Measurements from ENCODE around the gene VASP. TPM values are rescaled to one million over a fixed set of nuclear protein-coding genes. Genes with fewer than 3 reads are reported as not detected.

Gene VASP
- total RNA-seq, 1 donor from 2014 or later, result 51.9 TPM

DNA sequence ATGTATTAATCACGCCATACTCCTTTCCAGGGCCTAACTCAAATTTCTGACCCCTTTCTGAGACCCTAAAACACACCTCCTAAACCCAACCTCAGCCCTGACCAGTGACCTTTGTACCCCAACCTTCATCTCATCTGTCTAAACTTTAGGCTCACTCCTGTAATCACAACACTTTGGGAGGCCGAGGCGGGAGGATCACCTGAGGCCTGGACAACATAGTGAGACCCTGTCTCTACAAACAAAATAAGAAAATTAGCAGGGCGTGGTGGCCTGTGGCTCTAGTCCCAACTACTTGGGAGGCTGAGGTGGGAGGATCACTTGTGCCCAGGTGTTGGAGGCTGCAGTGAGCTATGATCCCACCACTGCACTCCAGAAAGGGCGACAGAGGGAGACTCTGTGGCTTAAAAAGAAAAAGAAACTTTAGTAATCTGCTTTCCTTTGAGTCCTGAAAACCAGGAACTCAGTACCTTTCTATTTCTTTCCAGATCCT lies 15.1 kb upstream of the VASP start:
- Mint-ChIP-seq H3K27ac (peak overlapping the region; percentile 26), H3K4me3 (peak overlapping the region; percentile 88), H3K27me3 (peaks cover 17% of the 10 kb centered on the region), H3K4me1 (ENCODE audit: unreplicated experiment) (peaks cover 18% of the 10 kb centered on the region), H3K9me3 (no peaks in the 10 kb centered on the region), H3K36me3 (no peaks in the 10 kb centered on the region)
- TF ChIP-seq, protein P1, sequence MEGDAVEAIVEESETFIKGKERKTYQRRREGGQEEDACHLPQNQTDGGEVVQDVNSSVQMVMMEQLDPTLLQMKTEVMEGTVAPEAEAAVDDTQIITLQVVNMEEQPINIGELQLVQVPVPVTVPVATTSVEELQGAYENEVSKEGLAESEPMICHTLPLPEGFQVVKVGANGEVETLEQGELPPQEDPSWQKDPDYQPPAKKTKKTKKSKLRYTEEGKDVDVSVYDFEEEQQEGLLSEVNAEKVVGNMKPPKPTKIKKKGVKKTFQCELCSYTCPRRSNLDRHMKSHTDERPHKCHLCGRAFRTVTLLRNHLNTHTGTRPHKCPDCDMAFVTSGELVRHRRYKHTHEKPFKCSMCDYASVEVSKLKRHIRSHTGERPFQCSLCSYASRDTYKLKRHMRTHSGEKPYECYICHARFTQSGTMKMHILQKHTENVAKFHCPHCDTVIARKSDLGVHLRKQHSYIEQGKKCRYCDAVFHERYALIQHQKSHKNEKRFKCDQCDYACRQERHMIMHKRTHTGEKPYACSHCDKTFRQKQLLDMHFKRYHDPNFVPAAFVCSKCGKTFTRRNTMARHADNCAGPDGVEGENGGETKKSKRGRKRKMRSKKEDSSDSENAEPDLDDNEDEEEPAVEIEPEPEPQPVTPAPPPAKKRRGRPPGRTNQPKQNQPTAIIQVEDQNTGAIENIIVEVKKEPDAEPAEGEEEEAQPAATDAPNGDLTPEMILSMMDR (conservative IDR thresholded peaks at IDR 0.05), result no peak
- DNase-seq (ENCODE audit: extremely low spot score, unreplicated experiment), result no peak

DNA sequence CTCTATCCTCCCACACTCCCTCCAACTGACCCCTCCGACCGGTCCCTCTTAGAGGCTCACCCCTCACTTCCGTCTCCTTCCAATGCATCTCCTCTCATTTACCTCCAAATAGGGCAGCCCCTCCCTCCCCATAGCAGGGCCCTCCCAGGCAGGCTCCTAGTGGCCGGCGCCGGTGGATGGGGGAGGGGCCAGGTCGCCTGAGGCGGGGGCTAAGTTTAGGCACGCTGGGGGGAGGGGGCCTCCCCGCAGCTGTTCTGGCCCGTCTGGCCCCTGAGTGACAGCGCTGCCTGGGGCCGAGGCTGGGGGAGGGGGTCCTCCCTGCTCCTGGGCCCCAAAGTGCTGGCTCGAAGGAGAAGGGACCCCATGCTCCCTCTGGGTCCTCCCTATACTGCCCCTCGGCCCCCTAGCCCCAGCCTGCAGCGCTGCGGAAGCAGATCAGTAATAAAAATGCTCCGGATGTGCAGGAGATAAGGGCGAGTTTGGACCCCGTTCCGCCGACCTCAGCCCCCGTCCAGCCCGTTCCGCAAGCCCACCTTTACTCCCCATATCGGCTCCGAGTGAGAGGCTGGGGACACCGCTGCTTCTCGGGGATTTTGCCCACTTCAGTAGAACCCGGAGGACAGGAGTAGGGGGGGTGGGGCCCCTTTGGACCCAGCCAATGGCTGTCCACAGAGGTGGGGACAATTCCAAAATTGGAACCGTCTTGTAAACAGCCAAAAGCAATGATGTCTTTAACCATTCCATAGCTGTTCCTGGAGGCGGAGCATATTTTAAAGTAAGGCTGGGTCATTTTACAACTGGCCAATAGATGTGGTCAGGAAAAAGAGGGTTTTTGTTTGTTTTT lies 14.4 kb upstream of the VASP start:
- peaks cover 21% of the 10 kb centered on the region for H3K4me1 Mint-ChIP-seq (ENCODE audit: unreplicated experiment)
- peaks cover 24% of the 10 kb centered on the region for H3K27me3 Mint-ChIP-seq
- H3K9me3 Mint-ChIP-seq, result no peaks in the 10 kb centered on the region
- peak overlapping the region; percentile 60 for H3K27ac Mint-ChIP-seq
- no peak for DNase-seq (ENCODE audit: extremely low spot score, unreplicated experiment)
- TF ChIP-seq, protein P1 (conservative IDR thresholded peaks at IDR 0.05), result no peak
- no peaks in the 10 kb centered on the region for H3K36me3 Mint-ChIP-seq
- H3K4me3 Mint-ChIP-seq, result peak overlapping the region; percentile 88

DNA sequence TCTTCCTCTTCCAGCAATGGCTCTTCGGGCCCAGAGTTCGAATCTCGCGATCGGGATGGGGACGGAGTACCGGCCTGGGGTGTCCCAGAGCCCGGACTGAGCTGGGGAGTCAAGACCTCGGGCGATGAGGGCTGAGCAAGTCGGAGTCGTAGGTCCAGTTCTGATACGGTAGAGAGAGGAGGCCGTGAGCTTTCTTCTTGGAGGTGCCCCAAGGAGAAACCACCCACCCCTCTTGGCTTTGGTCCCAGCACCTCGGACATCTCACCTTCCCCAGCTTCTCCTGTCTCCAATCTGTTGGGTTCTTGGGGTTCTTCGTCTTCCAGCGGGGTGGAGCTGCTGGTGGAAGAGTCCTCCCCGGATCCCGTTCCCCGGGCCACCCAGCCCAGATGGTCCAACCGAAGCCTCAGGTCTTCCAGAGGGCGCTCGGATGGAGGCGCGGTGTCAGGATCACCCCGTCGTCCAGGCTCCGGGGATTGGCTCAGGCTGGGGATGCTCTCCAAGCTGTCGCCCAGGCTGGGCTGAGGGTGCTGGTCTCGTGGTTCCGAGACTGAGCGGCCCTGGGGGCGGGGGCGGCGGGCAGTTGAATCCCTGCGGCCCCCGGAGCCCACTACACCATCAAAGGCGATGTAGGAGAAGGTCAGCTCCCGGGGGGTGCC lies 12.9 kb upstream of the VASP start:
- DNase-seq (ENCODE audit: extremely low spot score, unreplicated experiment), result no peak
- Mint-ChIP-seq H3K4me1 (ENCODE audit: unreplicated experiment) (peaks cover 24% of the 10 kb centered on the region), H3K27ac (no peak overlapping the region), H3K4me3 (peak overlapping the region; percentile 49), H3K27me3 (peaks cover 34% of the 10 kb centered on the region), H3K36me3 (peaks cover 2% of the 10 kb centered on the region), H3K9me3 (no peaks in the 10 kb centered on the region)
- TF ChIP-seq, protein P1 (conservative IDR thresholded peaks at IDR 0.05), result no peak

DNA sequence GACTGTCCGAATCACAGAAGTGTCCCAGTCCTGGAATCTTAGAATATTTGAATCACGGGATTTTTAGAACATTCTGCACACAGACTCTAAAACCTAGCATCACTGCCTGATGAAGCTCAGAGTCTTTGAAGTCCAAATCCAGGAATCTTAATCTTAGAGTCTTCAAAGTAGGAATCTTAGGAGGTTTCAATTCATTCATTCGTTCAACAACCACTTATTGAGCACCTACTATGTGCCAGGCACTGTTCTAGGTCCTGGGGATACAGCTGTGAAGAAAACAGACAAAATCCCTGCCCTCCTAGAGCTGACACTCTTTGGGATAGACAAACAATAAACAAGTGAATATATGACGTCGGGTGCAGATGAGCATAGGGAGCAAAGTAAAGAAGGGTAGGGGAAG lies 12.1 kb upstream of the VASP start:
- Mint-ChIP-seq H3K9me3 (no peaks in the 10 kb centered on the region), H3K27me3 (peaks cover 41% of the 10 kb centered on the region), H3K4me1 (ENCODE audit: unreplicated experiment) (peaks cover 27% of the 10 kb centered on the region), H3K36me3 (peaks cover 3% of the 10 kb centered on the region), H3K4me3 (peak overlapping the region; percentile 82), H3K27ac (no peak overlapping the region)
- DNase-seq (ENCODE audit: extremely low spot score, unreplicated experiment), result no peak
- TF ChIP-seq, protein P1 (conservative IDR thresholded peaks at IDR 0.05), result no peak

DNA sequence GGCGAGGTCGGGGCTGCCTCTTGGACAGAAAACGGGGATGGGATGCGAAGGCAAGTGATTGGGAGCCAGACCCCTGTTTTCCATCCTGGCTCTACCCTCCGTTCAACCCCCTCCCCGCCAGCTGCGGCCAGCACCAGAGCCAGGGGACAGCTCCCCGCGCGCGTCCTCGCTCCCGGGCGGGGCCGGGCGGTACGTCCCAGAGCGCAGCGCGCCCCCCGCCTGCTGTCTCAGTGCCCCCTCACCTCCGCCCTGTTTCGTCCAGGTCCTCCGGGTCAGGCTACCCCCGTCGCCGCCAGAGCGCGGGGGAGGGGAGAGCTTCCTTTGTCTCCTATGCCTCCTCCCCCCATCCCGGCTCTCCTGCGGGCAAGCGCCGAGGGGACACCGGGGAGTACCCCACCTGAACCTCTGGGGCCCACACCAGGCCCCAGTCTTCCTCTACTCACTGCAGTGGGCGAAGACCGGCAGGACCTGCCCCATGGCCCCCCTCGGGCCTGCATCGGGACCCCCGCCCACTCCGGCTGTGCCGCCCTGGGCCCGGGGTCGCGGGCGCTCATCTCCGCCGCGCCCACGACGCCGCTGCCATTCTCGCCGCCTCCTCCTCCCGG lies 10.8 kb upstream of the VASP start:
- Mint-ChIP-seq H3K27ac (no peak overlapping the region), H3K36me3 (peaks cover 3% of the 10 kb centered on the region), H3K27me3 (peaks cover 54% of the 10 kb centered on the region), H3K4me1 (ENCODE audit: unreplicated experiment) (peaks cover 27% of the 10 kb centered on the region), H3K9me3 (no peaks in the 10 kb centered on the region), H3K4me3 (peak overlapping the region; percentile 82)
- no peak for DNase-seq (ENCODE audit: extremely low spot score, unreplicated experiment)
- TF ChIP-seq, protein P1 (conservative IDR thresholded peaks at IDR 0.05), result no peak
